ENCODE data around the gene IDH1. TPM values are rescaled to one million over a fixed set of nuclear protein-coding genes. Genes with fewer than 3 reads are reported as not detected.

Gene IDH1
- total and polyA plus RNA-seq, 2 of the 13 experiments (the other 11 are each of a cell fraction or from before 2014, with no cell fraction given): 312 to 1,077 TPM

DNA sequence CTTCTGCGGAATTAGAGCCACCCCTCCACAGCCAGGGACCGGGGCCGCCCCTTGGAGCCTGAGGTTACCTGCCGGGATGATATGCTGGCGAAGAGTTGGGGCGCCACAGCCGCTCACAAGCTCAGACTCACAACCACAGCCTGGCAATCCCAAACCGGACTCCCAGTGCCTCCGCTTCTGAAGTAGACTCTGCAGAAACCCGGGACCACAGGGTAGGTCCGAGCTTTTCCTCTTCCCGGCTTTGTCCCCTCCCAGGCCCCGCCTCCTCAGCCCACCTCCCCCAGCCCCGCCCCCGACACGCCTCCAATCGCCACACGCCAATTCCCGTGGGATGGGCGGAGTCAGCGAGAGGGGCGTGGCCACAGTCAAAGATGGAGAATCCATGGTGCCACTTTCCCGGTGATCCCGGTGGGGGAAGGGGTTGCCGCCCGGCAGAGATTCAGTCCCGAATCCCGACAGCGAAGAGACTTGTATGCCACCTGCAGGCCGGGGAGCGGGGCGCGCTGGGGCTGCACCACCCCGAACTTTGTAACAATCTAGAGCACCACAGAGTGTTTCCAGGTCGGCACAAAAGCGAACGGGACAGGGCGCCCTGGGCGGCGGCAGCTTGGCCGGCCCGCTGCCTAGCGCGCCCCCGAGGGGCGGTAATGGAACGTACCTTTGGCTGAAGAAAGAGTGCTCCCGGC is at the start of gene IDH1 (continued):
- TF ChIP-seq, protein P1, sequence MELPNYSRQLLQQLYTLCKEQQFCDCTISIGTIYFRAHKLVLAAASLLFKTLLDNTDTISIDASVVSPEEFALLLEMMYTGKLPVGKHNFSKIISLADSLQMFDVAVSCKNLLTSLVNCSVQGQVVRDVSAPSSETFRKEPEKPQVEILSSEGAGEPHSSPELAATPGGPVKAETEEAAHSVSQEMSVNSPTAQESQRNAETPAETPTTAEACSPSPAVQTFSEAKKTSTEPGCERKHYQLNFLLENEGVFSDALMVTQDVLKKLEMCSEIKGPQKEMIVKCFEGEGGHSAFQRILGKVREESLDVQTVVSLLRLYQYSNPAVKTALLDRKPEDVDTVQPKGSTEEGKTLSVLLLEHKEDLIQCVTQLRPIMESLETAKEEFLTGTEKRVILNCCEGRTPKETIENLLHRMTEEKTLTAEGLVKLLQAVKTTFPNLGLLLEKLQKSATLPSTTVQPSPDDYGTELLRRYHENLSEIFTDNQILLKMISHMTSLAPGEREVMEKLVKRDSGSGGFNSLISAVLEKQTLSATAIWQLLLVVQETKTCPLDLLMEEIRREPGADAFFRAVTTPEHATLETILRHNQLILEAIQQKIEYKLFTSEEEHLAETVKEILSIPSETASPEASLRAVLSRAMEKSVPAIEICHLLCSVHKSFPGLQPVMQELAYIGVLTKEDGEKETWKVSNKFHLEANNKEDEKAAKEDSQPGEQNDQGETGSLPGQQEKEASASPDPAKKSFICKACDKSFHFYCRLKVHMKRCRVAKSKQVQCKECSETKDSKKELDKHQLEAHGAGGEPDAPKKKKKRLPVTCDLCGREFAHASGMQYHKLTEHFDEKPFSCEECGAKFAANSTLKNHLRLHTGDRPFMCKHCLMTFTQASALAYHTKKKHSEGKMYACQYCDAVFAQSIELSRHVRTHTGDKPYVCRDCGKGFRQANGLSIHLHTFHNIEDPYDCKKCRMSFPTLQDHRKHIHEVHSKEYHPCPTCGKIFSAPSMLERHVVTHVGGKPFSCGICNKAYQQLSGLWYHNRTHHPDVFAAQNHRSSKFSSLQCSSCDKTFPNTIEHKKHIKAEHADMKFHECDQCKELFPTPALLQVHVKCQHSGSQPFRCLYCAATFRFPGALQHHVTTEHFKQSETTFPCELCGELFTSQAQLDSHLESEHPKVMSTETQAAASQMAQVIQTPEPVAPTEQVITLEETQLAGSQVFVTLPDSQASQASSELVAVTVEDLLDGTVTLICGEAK (IDR thresholded peaks at IDR 0.05): no peak
- TF ChIP-seq, protein P1 (CRISPR knock-in tag; IDR thresholded peaks at IDR 0.05): peak; percentile 70; the same call in 1 of the 2 replicates
- TF ChIP-seq ZNF17 (CRISPR knock-in tag; IDR thresholded peaks at IDR 0.05) (no peak), RFXAP (CRISPR knock-in tag; IDR thresholded peaks at IDR 0.05; ENCODE audit: borderline replicate concordance) (peak; percentile 73; the same call in 1 of the 2 replicates), PATZ1 (CRISPR knock-in tag; IDR thresholded peaks at IDR 0.05) (peak; percentile 73), NCOR1 (IDR thresholded peaks at IDR 0.05; ENCODE audit: borderline replicate concordance, low read length) (no peak; the same call in 1 of the 2 replicates), FIP1L1 (IDR thresholded peaks at IDR 0.05; ENCODE audit: borderline replicate concordance, insufficient read depth, low read depth, low read length) (no peak), DDIT3 (CRISPR knock-in tag; IDR thresholded peaks at IDR 0.05) (no peak), FOXO1 (CRISPR knock-in tag; IDR thresholded peaks at IDR 0.05) (peak; percentile 42; the same call in 1 of the 2 replicates), GTF3A (CRISPR knock-in tag; conservative IDR thresholded peaks at IDR 0.05) (no peak), ZNF704 (CRISPR knock-in tag; IDR thresholded peaks at IDR 0.05; ENCODE audit: borderline replicate concordance) (peak; percentile 88), YEATS4 (CRISPR knock-in tag; IDR thresholded peaks at IDR 0.05; ENCODE audit: borderline replicate concordance) (peak; percentile 90), ZNF878 (CRISPR knock-in tag; IDR thresholded peaks at IDR 0.05) (peak; percentile 93), TGIF2 (CRISPR knock-in tag; IDR thresholded peaks at IDR 0.05) (no peak; the same call in 1 of the 2 replicates)
